ENCODE data around the gene IL20RA. TPM values are rescaled to one million over a fixed set of nuclear protein-coding genes. Genes with fewer than 3 reads are reported as not detected.
A peak's percentile ranks its signal among the peaks of the same experiment; 100 is the strongest.

IL20RA gene
- total RNA-seq, 1 experiment from 2014 or later = 0.28 TPM

DNA sequence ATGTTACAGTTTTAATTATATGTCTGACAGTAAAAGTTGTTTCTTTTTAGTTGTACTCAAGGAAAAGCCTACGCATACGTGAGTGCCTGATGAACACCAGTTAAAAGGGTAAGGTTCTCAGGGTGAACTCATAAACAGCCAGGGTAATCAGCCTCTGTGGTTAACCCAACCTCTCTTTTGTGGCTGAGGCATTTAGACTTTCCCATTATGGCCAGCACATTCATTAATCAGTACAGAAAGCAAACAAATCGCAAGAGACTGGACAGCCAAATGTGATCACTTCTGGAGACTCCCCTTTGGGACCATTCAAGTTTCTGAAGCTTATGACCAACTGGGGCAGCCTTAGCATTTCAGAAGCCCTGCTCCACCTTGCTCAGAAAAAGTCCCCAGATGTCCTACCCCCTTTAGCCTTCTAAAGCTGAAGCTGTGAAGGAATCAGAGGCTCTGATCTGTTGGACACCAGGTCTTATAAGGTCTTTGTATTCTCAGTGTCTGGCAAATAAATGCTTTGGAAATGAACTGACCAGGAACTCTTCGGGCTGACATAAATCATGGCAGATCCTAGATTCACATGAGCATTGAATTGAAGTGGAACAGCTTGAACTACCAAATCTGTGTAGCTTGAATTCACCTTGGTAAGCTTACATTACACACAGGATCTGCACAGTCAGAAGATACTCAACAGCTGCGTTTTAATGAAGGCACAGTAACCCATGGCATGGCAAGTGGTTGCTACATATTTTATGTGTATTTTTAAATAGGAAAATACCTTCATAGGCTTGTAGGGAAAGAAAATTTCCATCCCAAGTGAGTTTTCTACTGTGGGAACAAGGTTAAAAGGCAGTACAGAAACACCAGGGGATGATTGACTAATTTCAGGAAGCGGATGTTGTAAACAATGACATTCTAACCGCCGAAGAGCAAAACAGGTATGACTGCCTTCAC is 18.7 kb downstream of the IL20RA start:
- Histone ChIP-seq H3K27me3 (ENCODE audit: control insufficient read depth, insufficient read depth, low read length) (no peaks in the 10 kb centered on the region), H3K36me3 (replicated peaks; ENCODE audit: control insufficient read depth, insufficient read depth, low read length) (no peaks in the 10 kb centered on the region), H3K4me3 (ENCODE audit: insufficient read depth, low read depth, low read length) (no peak overlapping the region)
- no peak for DNase-seq

GRCh38 chr6:137024237-137024990 is 20.4 kb downstream of the IL20RA start:
- Histone ChIP-seq H3K36me3 (replicated peaks; ENCODE audit: control insufficient read depth, insufficient read depth, low read length) (no peaks in the 10 kb centered on the region), H3K4me3 (ENCODE audit: insufficient read depth, low read depth, low read length) (no peak overlapping the region), H3K27me3 (ENCODE audit: control insufficient read depth, insufficient read depth, low read length) (no peaks in the 10 kb centered on the region)
- no peak for DNase-seq

DNA sequence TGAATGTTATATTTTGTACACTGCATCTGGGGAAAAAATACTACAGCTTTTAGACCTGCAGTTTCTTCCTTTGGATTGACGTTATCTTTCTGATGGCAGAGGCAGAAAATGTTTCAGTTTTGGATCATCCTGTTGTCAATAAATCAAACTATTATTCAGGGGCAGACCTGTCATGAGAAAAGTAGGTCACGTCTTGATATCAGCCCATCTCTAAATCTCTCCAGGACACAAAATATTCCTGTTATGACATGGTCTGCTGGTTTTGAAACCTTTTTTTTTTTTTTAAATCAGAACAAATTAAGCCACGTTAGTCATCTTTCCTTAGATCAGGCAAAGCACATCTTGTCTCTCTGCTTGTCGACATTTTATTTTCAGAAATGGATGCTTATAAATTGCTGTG is 24.0 kb downstream of the IL20RA start:
- Histone ChIP-seq H3K4me3 (ENCODE audit: insufficient read depth, low read depth, low read length) (no peak overlapping the region), H3K36me3 (replicated peaks; ENCODE audit: control insufficient read depth, insufficient read depth, low read length) (no peaks in the 10 kb centered on the region), H3K27me3 (ENCODE audit: control insufficient read depth, insufficient read depth, low read length) (no peaks in the 10 kb centered on the region)
- no peak for DNase-seq

DNA sequence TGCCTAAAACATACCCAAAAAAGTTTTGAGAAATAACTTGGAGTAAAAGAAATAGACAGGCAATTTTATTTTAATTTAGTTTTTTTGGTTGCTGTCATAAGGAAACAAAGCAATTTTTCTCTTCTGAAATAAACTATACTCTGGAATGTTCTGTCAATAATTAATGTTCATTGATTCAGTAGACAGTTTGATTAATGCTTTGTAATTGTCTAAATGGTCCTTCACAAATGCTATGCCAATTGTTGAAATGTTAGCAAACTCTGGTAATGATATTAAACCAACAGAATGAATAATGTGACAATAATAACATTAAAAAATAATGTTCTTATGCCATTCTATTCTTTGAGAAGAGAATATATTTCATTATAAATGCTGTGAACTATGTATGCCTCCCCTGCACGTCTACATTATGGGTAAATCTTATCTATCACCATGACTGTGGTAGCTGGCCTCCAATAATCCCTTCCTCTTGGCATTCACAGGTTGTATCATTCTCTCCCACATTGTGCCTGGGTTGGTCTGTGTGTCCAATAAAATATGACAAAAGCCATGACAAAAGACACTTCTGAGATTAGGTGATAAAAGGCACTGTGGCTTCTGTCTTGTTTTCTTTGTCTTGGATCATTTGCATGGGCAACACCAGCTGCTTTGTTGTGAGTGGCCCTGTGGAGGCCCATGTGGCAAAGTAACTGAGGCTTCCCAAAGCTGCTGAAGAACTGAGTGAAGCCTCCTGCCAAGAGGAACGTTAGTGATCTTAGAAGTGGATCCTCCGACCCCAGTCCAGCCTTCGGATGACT is 25.1 kb downstream of the IL20RA start:
- Histone ChIP-seq H3K27me3 (ENCODE audit: control insufficient read depth, insufficient read depth, low read length) (no peaks in the 10 kb centered on the region), H3K36me3 (replicated peaks; ENCODE audit: control insufficient read depth, insufficient read depth, low read length) (no peaks in the 10 kb centered on the region), H3K4me3 (ENCODE audit: insufficient read depth, low read depth, low read length) (no peak overlapping the region)
- no peak for DNase-seq

GRCh38 chr6:137017081-137017480 is 27.7 kb downstream of the IL20RA start:
- Histone ChIP-seq H3K36me3 (replicated peaks; ENCODE audit: control insufficient read depth, insufficient read depth, low read length) (no peaks in the 10 kb centered on the region), H3K4me3 (ENCODE audit: insufficient read depth, low read depth, low read length) (no peak overlapping the region), H3K27me3 (ENCODE audit: control insufficient read depth, insufficient read depth, low read length) (no peaks in the 10 kb centered on the region)
- DNase-seq = no peak

- no peaks in the 10 kb centered on the region for H3K36me3 ChIP-seq (replicated peaks; ENCODE audit: control insufficient read depth, insufficient read depth, low read length)
- no peak overlapping the region for H3K4me3 ChIP-seq (ENCODE audit: insufficient read depth, low read depth, low read length)
- no peak for DNase-seq
- H3K27me3 ChIP-seq (ENCODE audit: control insufficient read depth, insufficient read depth, low read length) = no peaks in the 10 kb centered on the region
These were observed 28.4 kb downstream of the IL20RA start for GRCh38 chr6:137016356-137016755.

DNA sequence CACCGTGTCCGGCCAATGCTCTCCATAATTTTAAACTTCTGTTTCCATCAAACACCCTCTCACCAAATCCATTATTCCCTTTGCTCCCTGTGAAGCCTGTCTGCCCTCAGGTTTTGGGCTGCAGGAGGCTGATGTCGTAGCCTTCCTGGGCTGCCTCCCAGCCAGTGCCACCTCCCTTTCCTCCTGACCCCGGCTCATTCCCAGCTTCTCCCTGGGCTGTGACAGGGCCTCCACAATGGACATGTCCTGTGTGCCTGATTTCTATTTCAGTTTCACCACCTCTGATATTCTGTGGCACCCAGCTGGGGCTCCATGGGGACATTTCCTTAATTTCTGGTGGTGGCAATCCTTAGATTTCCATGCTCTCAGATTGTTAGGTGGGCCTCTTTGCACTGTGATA is 28.8 kb downstream of the IL20RA start:
- Histone ChIP-seq H3K36me3 (replicated peaks; ENCODE audit: control insufficient read depth, insufficient read depth, low read length) (no peaks in the 10 kb centered on the region), H3K27me3 (ENCODE audit: control insufficient read depth, insufficient read depth, low read length) (no peaks in the 10 kb centered on the region), H3K4me3 (ENCODE audit: insufficient read depth, low read depth, low read length) (no peak overlapping the region)
- no peak for DNase-seq

DNA sequence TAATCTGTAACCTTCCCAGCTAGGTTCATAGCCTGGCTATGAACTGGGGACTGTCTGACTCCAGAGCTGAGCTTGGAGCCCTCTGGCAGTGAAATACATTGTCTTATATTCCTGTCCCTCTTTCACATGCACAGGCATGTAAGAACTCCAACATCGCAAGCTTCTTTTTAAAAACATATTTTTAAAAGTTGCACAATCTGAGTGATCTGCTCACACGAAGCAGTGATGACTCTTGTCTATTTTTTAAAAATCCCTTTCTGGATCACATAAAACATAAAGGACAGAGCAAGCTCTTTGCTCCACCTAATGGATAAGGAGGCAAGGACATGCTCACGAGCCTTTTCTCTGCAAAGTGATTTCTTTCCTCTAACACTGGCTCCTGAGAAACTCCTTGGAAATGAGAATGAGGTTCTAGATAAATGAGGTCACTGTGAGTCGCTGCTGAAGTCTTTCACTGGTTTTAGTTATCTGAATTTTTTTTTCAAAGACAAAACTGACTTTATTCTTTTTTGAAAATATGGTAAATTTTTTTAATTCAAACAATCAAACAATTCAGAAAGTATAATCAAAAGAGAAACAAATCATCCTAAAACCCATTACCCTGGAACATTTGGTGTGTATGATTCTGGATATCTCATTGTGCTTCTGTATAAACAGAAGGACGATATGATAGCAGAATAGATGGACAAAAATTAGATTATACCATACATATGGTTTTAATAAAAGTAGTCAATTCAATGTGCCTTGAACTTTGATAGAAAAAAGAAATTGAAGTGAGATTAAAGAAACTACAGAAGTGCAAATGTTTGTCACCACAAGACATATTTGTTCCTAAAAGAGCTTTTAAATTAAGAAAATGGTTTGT is 30.8 kb downstream of the IL20RA start:
- Histone ChIP-seq H3K4me3 (ENCODE audit: insufficient read depth, low read depth, low read length) (no peak overlapping the region), H3K27me3 (ENCODE audit: control insufficient read depth, insufficient read depth, low read length) (no peaks in the 10 kb centered on the region), H3K36me3 (replicated peaks; ENCODE audit: control insufficient read depth, insufficient read depth, low read length) (no peaks in the 10 kb centered on the region)
- peak; percentile 39 for DNase-seq

- DNase-seq = no peak
- Histone ChIP-seq H3K4me3 (ENCODE audit: insufficient read depth, low read depth, low read length) (no peak overlapping the region), H3K27me3 (ENCODE audit: control insufficient read depth, insufficient read depth, low read length) (no peaks in the 10 kb centered on the region), H3K36me3 (replicated peaks; ENCODE audit: control insufficient read depth, insufficient read depth, low read length) (no peaks in the 10 kb centered on the region)
These were observed 31.7 kb downstream of the IL20RA start for GRCh38 chr6:137013031-137013430.

GRCh38 chr6:137011406-137011805 is 33.4 kb downstream of the IL20RA start:
- Histone ChIP-seq H3K4me3 (ENCODE audit: insufficient read depth, low read depth, low read length) (no peak overlapping the region), H3K36me3 (replicated peaks; ENCODE audit: control insufficient read depth, insufficient read depth, low read length) (no peaks in the 10 kb centered on the region), H3K27me3 (ENCODE audit: control insufficient read depth, insufficient read depth, low read length) (no peaks in the 10 kb centered on the region)
- DNase-seq = no peak

- Histone ChIP-seq H3K36me3 (replicated peaks; ENCODE audit: control insufficient read depth, insufficient read depth, low read length) (no peaks in the 10 kb centered on the region), H3K27me3 (ENCODE audit: control insufficient read depth, insufficient read depth, low read length) (no peaks in the 10 kb centered on the region), H3K4me3 (ENCODE audit: insufficient read depth, low read depth, low read length) (no peak overlapping the region)
- no peak for DNase-seq
These were observed 34.5 kb downstream of the IL20RA start for GRCh38 chr6:137010128-137010718.

- DNase-seq = no peak
- no peaks in the 10 kb centered on the region for H3K36me3 ChIP-seq (replicated peaks; ENCODE audit: control insufficient read depth, insufficient read depth, low read length)
- H3K27me3 ChIP-seq (ENCODE audit: control insufficient read depth, insufficient read depth, low read length) = no peaks in the 10 kb centered on the region
- H3K4me3 ChIP-seq (ENCODE audit: insufficient read depth, low read depth, low read length) = no peak overlapping the region
These were observed 36.6 kb downstream of the IL20RA start for GRCh38 chr6:137008204-137008603.

DNA sequence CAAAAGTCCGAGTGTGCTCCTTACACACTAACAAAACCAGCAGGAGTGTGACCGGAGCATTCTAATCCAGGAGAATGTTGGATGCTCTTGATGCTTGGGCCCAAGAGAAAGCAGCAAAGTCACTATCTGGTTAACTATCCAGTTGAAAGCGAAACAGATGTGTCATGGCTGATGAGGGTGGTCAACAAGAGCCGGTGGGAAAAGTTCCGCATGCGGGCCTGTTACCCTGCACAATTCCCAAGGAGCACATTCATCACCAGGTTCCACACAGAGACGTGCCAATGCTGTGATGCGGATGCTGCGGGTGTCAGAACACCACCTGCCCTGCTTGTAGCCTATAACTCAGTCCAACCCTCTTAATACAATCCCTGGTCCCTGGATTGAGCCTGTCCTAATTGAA is 38.7 kb downstream of the IL20RA start:
- H3K27me3 ChIP-seq (ENCODE audit: control insufficient read depth, insufficient read depth, low read length) = no peaks in the 10 kb centered on the region
- H3K4me3 ChIP-seq (ENCODE audit: insufficient read depth, low read depth, low read length) = no peak overlapping the region
- H3K36me3 ChIP-seq (replicated peaks; ENCODE audit: control insufficient read depth, insufficient read depth, low read length) = no peaks in the 10 kb centered on the region
- DNase-seq = no peak

All from H7 (cell line).